ENCODE measurements around the gene ERC1.
"Not testable (repeated sequence)": the region's sequence is repeated elsewhere in the genome, so short reads cannot be mapped to it uniquely, and the experiment has no call there.

- not testable (repeated sequence) for TF ChIP-seq CTCF (conservative IDR thresholded peaks at IDR 0.05 in 1 of 2, IDR thresholded peaks at IDR 0.05 in 1 of 2; ENCODE audit: low read depth in 1 of 2, low read length in 2 of 2); EZH2 (IDR thresholded peaks at IDR 0.05; ENCODE audit: low read length, missing control alignments)
Observed at GRCh38 chr12:999736-1000135, 8.7 kb downstream of the ERC1 start.
